Measurements from ENCODE around the gene MCTP1. TPM values are rescaled to one million over a fixed set of nuclear protein-coding genes. Genes with fewer than 3 reads are reported as not detected.

MCTP1 gene
- total RNA-seq, 1 donor from 2014 or later, result 3.7 TPM

DNA sequence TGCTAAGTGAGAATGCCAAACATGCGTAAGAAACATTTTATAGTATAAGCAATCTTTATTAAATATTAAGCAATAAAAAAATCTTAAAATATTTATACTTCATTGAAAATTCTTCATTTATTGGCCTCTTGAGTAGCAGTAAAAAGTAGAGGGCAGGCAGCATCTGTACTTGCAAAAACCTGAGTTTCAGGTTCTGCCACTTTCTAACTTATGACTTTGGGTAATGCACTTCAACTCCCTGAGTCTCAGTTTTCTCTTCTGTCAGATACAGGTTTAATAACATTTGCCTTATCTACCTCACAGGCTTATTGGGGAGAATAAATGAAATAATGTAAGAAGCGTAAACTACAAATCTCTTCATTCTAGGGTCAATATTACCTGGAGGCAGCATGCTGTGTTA, 19.8 kb upstream of the MCTP1 start:
- Histone ChIP-seq H3K4me2 (no peak overlapping the region), H3K79me2 (ENCODE audit: low read depth) (no peaks in the 10 kb centered on the region), H3K9me3 (ENCODE audit: low read depth) (no peaks in the 10 kb centered on the region), H3K4me1 (peaks cover 12% of the 10 kb centered on the region), H3K27ac (no peak overlapping the region), H3K4me3 (no peak overlapping the region), H2AFZ (replicated peaks) (no peak overlapping the region), H3F3A (ENCODE audit: low read depth) (peaks cover 6% of the 10 kb centered on the region), H3K27me3 (no peaks in the 10 kb centered on the region), H3K36me3 (no peaks in the 10 kb centered on the region), H4K20me1 (ENCODE audit: low read depth) (no peaks in the 10 kb centered on the region), H3K9ac (no peak overlapping the region)
- TF ChIP-seq EZH2phosphoT487 (IDR thresholded peaks at IDR 0.05) (no peak), EZH2 (IDR thresholded peaks at IDR 0.05) (no peak)
- TF ChIP-seq, protein P1, sequence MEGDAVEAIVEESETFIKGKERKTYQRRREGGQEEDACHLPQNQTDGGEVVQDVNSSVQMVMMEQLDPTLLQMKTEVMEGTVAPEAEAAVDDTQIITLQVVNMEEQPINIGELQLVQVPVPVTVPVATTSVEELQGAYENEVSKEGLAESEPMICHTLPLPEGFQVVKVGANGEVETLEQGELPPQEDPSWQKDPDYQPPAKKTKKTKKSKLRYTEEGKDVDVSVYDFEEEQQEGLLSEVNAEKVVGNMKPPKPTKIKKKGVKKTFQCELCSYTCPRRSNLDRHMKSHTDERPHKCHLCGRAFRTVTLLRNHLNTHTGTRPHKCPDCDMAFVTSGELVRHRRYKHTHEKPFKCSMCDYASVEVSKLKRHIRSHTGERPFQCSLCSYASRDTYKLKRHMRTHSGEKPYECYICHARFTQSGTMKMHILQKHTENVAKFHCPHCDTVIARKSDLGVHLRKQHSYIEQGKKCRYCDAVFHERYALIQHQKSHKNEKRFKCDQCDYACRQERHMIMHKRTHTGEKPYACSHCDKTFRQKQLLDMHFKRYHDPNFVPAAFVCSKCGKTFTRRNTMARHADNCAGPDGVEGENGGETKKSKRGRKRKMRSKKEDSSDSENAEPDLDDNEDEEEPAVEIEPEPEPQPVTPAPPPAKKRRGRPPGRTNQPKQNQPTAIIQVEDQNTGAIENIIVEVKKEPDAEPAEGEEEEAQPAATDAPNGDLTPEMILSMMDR (IDR thresholded peaks at IDR 0.05), result no peak
- Mint-ChIP-seq H3K27me3 (ENCODE audit: insufficient read depth, low read depth) (no peaks in the 10 kb centered on the region), H3K36me3 (no peaks in the 10 kb centered on the region), H3K9me3 (no peaks in the 10 kb centered on the region), H3K4me1 (no peaks in the 10 kb centered on the region), H3K27ac (no peak overlapping the region), H3K4me3 (no peak overlapping the region)
- no peak for DNase-seq (ENCODE audit: low spot score)

DNA sequence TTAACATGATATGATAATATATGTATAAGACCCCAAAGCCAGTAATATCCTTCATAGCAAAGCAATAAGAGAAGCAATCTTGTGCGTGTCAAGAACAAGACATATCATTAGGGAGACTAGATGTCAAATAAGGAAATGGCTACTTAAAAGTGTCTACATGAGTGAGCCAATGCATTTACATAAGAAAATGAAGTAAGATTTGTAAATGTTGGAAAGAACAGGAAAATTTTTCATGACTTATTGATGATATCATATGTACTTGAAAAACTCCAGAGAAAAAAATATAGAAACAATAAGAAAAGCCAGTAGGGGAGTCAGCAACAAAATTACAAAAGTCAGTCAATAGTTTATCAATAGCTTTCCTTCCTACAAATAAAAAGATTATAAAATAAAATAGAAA, 13.8 kb upstream of the MCTP1 start:
- Histone ChIP-seq H3K4me1 (no peaks in the 10 kb centered on the region), H3K79me2 (ENCODE audit: low read depth) (no peaks in the 10 kb centered on the region), H3K4me2 (no peak overlapping the region), H3F3A (ENCODE audit: low read depth) (no peaks in the 10 kb centered on the region), H3K4me3 (no peak overlapping the region), H3K36me3 (no peaks in the 10 kb centered on the region), H4K20me1 (ENCODE audit: low read depth) (no peaks in the 10 kb centered on the region), H2AFZ (replicated peaks) (no peak overlapping the region), H3K9me3 (ENCODE audit: low read depth) (no peaks in the 10 kb centered on the region), H3K27ac (no peak overlapping the region), H3K9ac (no peak overlapping the region), H3K27me3 (no peaks in the 10 kb centered on the region)
- H3K9me3 Mint-ChIP-seq, result no peaks in the 10 kb centered on the region
- peaks cover 5% of the 10 kb centered on the region for H3K27me3 Mint-ChIP-seq (ENCODE audit: insufficient read depth, low read depth)
- no peaks in the 10 kb centered on the region for H3K4me1 Mint-ChIP-seq
- no peaks in the 10 kb centered on the region for H3K36me3 Mint-ChIP-seq
- no peak for DNase-seq (ENCODE audit: low spot score)
- TF ChIP-seq, protein P1 (IDR thresholded peaks at IDR 0.05), result no peak
- TF ChIP-seq EZH2phosphoT487 (IDR thresholded peaks at IDR 0.05), result no peak
- no peak for TF ChIP-seq EZH2 (IDR thresholded peaks at IDR 0.05)
- H3K27ac Mint-ChIP-seq, result no peak overlapping the region
- H3K4me3 Mint-ChIP-seq, result no peak overlapping the region

DNA sequence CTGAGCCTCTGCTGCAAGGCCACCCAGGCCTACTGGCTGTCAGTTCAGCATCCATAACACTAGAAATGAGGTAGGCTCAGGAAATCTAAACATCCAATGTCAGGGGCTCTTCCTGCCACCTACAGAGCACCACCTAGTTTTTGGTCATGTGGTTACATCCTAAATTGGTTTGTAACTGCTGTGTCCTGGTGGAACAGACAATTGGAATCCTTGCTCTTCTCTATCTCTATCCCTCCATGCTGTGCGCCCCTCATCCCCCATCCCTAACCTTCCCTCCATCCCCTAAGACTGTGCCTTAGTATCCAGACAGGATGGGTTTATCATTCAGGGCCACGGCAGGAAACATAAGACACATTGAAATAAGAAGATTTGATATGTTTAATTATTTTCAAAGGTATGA, 11.4 kb upstream of the MCTP1 start:
- Mint-ChIP-seq H3K27me3 (ENCODE audit: insufficient read depth, low read depth) (peaks cover 5% of the 10 kb centered on the region), H3K4me1 (no peaks in the 10 kb centered on the region), H3K36me3 (no peaks in the 10 kb centered on the region), H3K9me3 (no peaks in the 10 kb centered on the region), H3K27ac (no peak overlapping the region), H3K4me3 (no peak overlapping the region)
- H2AFZ ChIP-seq (replicated peaks), result no peak overlapping the region
- H3F3A ChIP-seq (ENCODE audit: low read depth), result no peaks in the 10 kb centered on the region
- H3K27ac ChIP-seq, result no peak overlapping the region
- no peak overlapping the region for H3K4me3 ChIP-seq
- H3K79me2 ChIP-seq (ENCODE audit: low read depth), result no peaks in the 10 kb centered on the region
- H3K36me3 ChIP-seq, result no peaks in the 10 kb centered on the region
- no peaks in the 10 kb centered on the region for H4K20me1 ChIP-seq (ENCODE audit: low read depth)
- no peaks in the 10 kb centered on the region for H3K27me3 ChIP-seq
- TF ChIP-seq EZH2 (IDR thresholded peaks at IDR 0.05), result no peak
- TF ChIP-seq, protein P1 (IDR thresholded peaks at IDR 0.05), result no peak
- TF ChIP-seq EZH2phosphoT487 (IDR thresholded peaks at IDR 0.05), result no peak
- H3K9ac ChIP-seq, result no peak overlapping the region
- no peak for DNase-seq (ENCODE audit: low spot score)
- no peak overlapping the region for H3K4me2 ChIP-seq
- H3K9me3 ChIP-seq (ENCODE audit: low read depth), result no peaks in the 10 kb centered on the region
- H3K4me1 ChIP-seq, result no peaks in the 10 kb centered on the region

Data from neural progenitor cell (in vitro differentiated cells).